Esophagus squamous epithelium (tissue), 4 donors: ENCODE results near the gene SPATS2L.

ENCODE experiments used
- CTCF ChIP-seq, 6 experiments: fragments of 450-650 bp in 4 of 6; fragments of 200-600 bp in 2 of 6; sonication (generic) in 2 of 6; IDR thresholded peaks; one replicate each; pipeline ENCODE4 v1.5.1; 2016 to 2019; ENCODE audit warnings: antibody characterized with exemption in 6 of 6, mild to moderate bottlenecking in 4 of 6, moderate library complexity in 4 of 6
- POLR2A ChIP-seq, 4 donors: fragments of 450-650 bp; IDR thresholded peaks; one replicate each; pipeline ENCODE4 v1.6.1; 2017; ENCODE audit warnings: antibody characterized with exemption in 4 of 4, mild to moderate bottlenecking in 4 of 4, moderate library complexity in 3 of 4

DNA sequence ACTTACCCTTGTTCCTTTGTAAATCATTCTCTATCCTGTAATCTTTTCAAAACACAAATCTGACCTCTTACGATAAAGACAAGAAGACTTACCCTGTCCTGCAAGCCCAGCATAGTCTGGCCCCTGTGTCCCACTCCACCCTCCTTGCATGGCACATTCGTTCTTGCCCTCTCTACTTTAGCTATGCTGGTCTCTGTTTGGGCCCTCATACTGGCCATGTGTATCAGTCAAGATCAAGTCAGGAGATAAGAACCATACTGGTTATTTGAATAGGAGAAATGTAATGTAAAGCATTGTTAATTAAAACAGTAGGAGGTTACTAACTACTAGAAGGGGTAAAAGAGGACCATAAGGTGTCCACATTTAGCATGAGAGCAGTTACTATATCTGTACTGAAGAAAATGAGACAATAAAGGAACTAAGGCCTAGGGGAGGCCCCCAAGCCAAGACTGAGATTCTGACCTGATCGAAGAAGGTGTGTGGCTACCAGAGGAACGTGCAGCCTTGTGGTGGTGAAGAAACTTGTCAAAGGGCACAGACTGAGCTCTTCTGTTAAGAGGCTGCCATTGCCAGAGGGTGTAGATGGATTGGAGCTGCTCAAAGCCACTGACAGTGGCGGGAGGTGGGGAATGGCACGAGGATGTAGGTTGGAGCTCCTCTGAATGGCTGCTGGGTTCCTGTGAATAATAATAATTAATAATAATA lies 122.6 kb downstream of the SPATS2L start:
- no peak for TF ChIP-seq CTCF (IDR thresholded peaks at IDR 0.05)
- TF ChIP-seq POLR2A (IDR thresholded peaks at IDR 0.05) = no peak
